Caki2 (cell line): ENCODE measurements around the gene PDE4B. TPM values are rescaled to one million over a fixed set of nuclear protein-coding genes. Genes with fewer than 3 reads are reported as not detected.
"Not testable (repeated sequence)": the region's sequence is repeated elsewhere in the genome, so short reads cannot be mapped to it uniquely, and the experiment has no call there.

Source experiments
- DNase-seq: peaks from one replicate; pipeline ENCODE4 v3.0.0-alpha.2; 2015; ENCODE audit warnings: low read depth
- in situ Hi-C: cut with HindIII; loops from 2 replicates; pipeline ENCODE4 v1.10.0; 2016; ENCODE audit warnings: low sequenced_read_pairs, low pct_unique_long_range_greater_than_20kb, mixed read lengths
- total RNA-seq: library from RNA; depleted of rRNA; stranded (reverse); fragments of >200 nt; shearing (Covaris generic); gene quantifications from 2 replicates; pipeline ENCODE4 v1.2.3, GENCODE V29; 2014; ENCODE audit warnings: low replicate concordance

The PDE4B gene
- total RNA-seq, 1 experiment from 2014 or later, result not detected

GRCh38 chr1:65846866-65847265, 54.2 kb downstream of the PDE4B start:
- in situ Hi-C loops, result no loop called here
- DNase-seq, result no peak

- in situ Hi-C loops, result no loop called here
- DNase-seq, result no peak
Observed at GRCh38 chr1:65850281-65850680, 57.6 kb downstream of the PDE4B start.

GRCh38 chr1:65856591-65856990, 63.9 kb downstream of the PDE4B start:
- in situ Hi-C loops, result not testable (repeated sequence)

GRCh38 chr1:65866439-65866838, 73.7 kb downstream of the PDE4B start:
- no peak for DNase-seq
- in situ Hi-C loops, result no loop called here

More at GRCh38 chr1:65856591-65856990, 63.9 kb downstream of the PDE4B start:
- DNase-seq, result not testable (repeated sequence)

- no peak for DNase-seq
- in situ Hi-C loops, result no loop called here
Observed at GRCh38 chr1:65872301-65872700, 79.6 kb downstream of the PDE4B start.

- DNase-seq, in situ Hi-C loops: not testable (repeated sequence)
Observed at GRCh38 chr1:65878342-65878741, 85.6 kb downstream of the PDE4B start.

GRCh38 chr1:65880611-65881010, 87.9 kb downstream of the PDE4B start:
- in situ Hi-C loops, result no loop called here
- no peak for DNase-seq

GRCh38 chr1:65881067-65881594, 88.4 kb downstream of the PDE4B start:
- in situ Hi-C loops, result no loop called here
- DNase-seq, result peak; percentile 4

GRCh38 chr1:65882076-65882475, 89.4 kb downstream of the PDE4B start:
- DNase-seq, result no peak
- in situ Hi-C loops, result no loop called here

- in situ Hi-C loops, result no loop called here
- no peak for DNase-seq
Observed at GRCh38 chr1:65889441-65889840, 96.7 kb downstream of the PDE4B start.

GRCh38 chr1:65890201-65890843, 97.6 kb downstream of the PDE4B start:
- no peak for DNase-seq
- in situ Hi-C loops, result no loop called here

- peak; percentile 18 for DNase-seq
- in situ Hi-C loops, result no loop called here
Observed at GRCh38 chr1:65894738-65895605, 102.3 kb downstream of the PDE4B start.

- no peak for DNase-seq
Observed at GRCh38 chr1:65896721-65897120, 104.0 kb downstream of the PDE4B start.

GRCh38 chr1:65897485-65897884, 104.8 kb downstream of the PDE4B start:
- in situ Hi-C loops, result no loop called here
- no peak for DNase-seq

More at GRCh38 chr1:65896721-65897120, 104.0 kb downstream of the PDE4B start:
- in situ Hi-C loops, result no loop called here

- no peak for DNase-seq
- in situ Hi-C loops, result no loop called here
Observed at GRCh38 chr1:65904681-65905083, 112.0 kb downstream of the PDE4B start.

GRCh38 chr1:65910432-65910831, 117.7 kb downstream of the PDE4B start:
- no peak for DNase-seq
- in situ Hi-C loops, result no loop called here

GRCh38 chr1:65911679-65912078, 119.0 kb downstream of the PDE4B start:
- in situ Hi-C loops, result no loop called here
- DNase-seq, result no peak

- in situ Hi-C loops, result no loop called here
- DNase-seq, result no peak
Observed at GRCh38 chr1:65918564-65918963, 125.9 kb downstream of the PDE4B start.

GRCh38 chr1:65921446-65921845, 128.8 kb downstream of the PDE4B start:
- no peak for DNase-seq
- in situ Hi-C loops, result no loop called here
